Bronchial epithelial cell (primary cell): ENCODE data around the gene PNPLA5. TPM values are rescaled to one million over a fixed set of nuclear protein-coding genes. Genes with fewer than 3 reads are reported as not detected.

ENCODE experiments used
- DNase-seq: peaks from one replicate; pipeline ENCODE4 v3.0.0-alpha.2; 2010; ENCODE audit warnings: low read depth
- FAIRE-seq: peaks from 2 replicates; lab custom pipeline; 2011; peaks lifted over from hg19 to GRCh38; lab: Jason Lieb, UNC
- H3K27me3 ChIP-seq: 2 replicates; pipeline ENCODE4 v1.5.1; 2011; ENCODE audit warnings: low read length; ENCODE audit not compliant: control insufficient read depth, insufficient read depth
- H3K36me3 ChIP-seq: 2 replicates; pipeline ENCODE4 v1.5.1; 2011; ENCODE audit warnings: low read length; ENCODE audit not compliant: control insufficient read depth, insufficient read depth
- H3K4me3 ChIP-seq: 2 replicates; pipeline ENCODE4 v1.5.1; 2011; ENCODE audit warnings: mild to moderate bottlenecking, low read depth, low read length, control low read depth
- total RNA-seq: library from RNA; depleted of rRNA; stranded (reverse); fragments of >200 nt; gene quantifications from 2 replicates; pipeline ENCODE4 v1.2.1, GENCODE V29; 2014
- TF ChIP-seq, protein P1 (sequence below): IDR thresholded peaks from 2 replicates; pipeline ENCODE4 v1.5.1; 2011; ENCODE audit warnings: mild to moderate bottlenecking, moderate library complexity, low read length, control low read depth, inconsistent platforms; ENCODE audit not compliant: insufficient read depth, severe bottlenecking

The PNPLA5 gene
- total RNA-seq, 1 donor from 2014 or later = not detected

DNA sequence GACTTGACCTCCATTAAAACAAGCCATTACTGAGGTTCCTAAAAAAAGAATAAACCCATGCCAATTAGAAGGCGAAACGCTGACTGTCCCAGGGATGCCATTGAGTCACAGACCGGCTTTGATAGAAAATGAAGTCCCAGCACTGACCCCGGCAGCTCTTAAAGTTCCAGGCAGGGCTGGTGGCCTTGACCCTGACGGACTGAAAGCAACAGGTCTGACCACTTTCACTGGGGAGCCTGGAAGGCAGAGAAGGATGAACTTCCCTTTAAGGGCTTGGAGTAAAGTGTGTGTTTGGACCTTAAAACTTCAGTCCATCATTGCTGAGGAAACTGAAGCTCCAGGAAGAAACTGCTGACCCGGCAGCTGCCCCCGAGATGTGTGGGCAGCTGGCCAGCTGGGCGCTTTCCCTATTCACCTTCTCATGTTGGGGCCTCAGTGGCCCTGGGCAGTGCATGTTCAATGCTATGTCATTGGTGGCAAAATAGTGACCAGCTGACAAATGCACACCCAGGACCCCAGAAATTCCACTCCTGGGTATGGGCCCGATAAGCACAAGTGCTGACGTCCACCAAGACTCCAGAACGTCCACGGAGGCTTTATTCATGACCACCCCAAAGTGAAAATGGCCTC, 60.8 kb downstream of the PNPLA5 start:
- FAIRE-seq = no peak
- TF ChIP-seq, protein P1, sequence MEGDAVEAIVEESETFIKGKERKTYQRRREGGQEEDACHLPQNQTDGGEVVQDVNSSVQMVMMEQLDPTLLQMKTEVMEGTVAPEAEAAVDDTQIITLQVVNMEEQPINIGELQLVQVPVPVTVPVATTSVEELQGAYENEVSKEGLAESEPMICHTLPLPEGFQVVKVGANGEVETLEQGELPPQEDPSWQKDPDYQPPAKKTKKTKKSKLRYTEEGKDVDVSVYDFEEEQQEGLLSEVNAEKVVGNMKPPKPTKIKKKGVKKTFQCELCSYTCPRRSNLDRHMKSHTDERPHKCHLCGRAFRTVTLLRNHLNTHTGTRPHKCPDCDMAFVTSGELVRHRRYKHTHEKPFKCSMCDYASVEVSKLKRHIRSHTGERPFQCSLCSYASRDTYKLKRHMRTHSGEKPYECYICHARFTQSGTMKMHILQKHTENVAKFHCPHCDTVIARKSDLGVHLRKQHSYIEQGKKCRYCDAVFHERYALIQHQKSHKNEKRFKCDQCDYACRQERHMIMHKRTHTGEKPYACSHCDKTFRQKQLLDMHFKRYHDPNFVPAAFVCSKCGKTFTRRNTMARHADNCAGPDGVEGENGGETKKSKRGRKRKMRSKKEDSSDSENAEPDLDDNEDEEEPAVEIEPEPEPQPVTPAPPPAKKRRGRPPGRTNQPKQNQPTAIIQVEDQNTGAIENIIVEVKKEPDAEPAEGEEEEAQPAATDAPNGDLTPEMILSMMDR = no peak
- H3K27me3 ChIP-seq = no peaks in the 10 kb centered on the region
- H3K36me3 ChIP-seq = no peaks in the 10 kb centered on the region
- DNase-seq = no peak
- H3K4me3 ChIP-seq = no peak overlapping the region

DNA sequence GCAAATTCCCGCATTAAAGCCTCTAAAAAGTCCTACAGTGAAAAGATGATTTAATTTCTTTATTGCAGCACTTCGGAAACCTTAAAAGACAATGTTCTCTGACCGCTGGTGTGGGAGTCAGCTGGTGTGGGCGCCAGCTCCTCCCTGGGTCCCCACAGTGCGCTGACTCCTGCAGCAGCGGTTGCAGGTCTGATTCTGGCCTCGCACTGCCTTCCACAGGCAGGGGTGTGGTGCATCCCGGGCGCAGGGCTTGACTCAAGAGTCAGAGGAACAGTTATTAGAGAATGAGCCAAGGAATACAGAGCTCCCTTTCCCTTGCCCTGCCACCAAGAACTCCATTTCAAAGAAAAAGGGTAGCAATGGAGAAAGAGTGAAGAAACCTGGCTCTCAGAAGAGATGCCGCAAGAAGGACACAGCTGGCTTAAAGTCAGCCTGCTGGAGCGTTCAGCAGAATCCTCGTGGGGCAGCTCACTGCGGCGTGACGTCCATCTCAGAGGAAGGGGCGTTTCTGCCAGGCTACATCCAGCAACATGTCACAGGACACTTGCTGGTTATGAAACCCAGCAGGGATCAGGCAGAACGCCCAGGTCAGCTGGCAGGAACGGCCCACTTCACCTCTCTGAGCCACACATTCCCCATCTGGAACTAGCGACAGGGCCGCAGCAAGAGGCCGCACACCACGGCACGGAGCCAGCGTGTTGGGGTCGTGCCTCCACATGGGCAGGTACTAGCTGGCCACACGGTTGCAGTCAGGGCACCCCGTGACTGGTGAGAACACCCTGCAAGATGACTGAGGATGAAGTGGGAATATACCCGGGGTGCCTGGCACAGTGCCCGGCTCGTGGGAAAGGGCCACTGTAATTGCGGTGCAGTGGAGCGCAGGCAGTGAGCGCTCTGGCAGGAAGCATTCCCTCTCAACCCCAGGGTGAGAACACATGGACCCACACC, 61.6 kb downstream of the PNPLA5 start:
- DNase-seq (no peak), FAIRE-seq (no peak)
- TF ChIP-seq, protein P1 = no peak
- no peak overlapping the region for H3K4me3 ChIP-seq
- H3K36me3 ChIP-seq = no peaks in the 10 kb centered on the region
- H3K27me3 ChIP-seq = no peaks in the 10 kb centered on the region

Other genes with a start within 250 kb of the PNPLA5 start
- gene EFCAB6, start 79.7 kb downstream of the PNPLA5 start, total RNA-seq = 0.26 and 0.64 TPM in 2 replicates
- gene SULT4A1, start 29.5 kb downstream of the PNPLA5 start, total RNA-seq = under 0.01 TPM in 2 replicates
- gene PNPLA3, start 31.8 kb upstream of the PNPLA5 start, total RNA-seq = 1.3 and 1.7 TPM in 2 replicates
- gene SAMM50, start 63.4 kb upstream of the PNPLA5 start, total RNA-seq = 28.7 and 32.6 TPM in 2 replicates
- gene PARVB, start 132.3 kb upstream of the PNPLA5 start, total RNA-seq = 3.4 and 6.0 TPM in 2 replicates